ENCODE measurements around the gene MYNN. TPM values are rescaled to one million over a fixed set of nuclear protein-coding genes. Genes with fewer than 3 reads are reported as not detected.

Gene MYNN
- total and polyA plus RNA-seq, 2 of the 13 experiments (the other 11 are each of a cell fraction or from before 2014, with no cell fraction given), result 10.4 to 17.6 TPM

DNA sequence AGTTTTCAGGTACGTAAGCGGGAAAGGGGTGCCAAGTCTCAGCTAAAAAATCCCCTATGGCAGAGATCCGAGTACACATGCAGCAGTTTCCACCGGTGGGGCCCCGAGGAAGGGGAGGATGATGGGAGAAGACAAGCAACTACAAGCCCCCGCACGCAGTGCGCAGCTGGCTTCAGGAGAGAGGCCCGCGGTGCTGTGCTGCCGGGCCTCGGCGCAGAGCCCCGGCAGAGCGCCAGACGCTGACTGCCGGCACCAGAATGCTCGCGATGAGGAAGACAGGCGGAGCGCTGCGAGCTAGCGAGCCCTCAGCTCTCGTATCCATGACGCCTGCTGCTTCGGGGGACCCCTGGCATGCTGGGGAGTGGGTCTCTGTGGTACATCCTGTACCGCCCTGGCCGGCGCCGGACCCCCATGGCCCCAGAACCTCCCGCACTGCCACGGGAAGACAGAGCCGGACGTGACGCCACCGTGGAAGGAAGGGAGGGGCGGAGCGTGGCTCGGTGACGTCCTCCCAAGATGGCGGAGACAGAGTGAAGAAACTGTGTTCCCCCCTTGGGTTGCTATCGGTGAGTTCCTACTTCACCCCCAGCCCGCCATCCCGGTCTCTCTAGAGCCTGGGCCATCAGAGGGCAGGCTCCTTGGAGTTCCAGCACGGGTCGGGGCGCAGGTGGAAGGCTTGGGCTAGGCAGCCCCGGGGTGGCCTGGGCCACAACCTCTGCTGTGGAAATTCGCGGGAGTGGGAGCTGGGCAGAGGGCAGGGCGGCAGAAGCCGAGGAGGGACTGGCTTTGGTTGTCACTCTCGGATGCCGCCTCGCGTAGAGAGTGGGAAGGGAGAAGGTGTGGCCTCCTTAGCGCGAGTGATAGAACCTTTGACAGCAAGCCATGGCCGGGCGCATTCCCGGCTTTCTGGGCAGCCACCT is at the start of gene MYNN (continued):
- TF ChIP-seq, protein P1, sequence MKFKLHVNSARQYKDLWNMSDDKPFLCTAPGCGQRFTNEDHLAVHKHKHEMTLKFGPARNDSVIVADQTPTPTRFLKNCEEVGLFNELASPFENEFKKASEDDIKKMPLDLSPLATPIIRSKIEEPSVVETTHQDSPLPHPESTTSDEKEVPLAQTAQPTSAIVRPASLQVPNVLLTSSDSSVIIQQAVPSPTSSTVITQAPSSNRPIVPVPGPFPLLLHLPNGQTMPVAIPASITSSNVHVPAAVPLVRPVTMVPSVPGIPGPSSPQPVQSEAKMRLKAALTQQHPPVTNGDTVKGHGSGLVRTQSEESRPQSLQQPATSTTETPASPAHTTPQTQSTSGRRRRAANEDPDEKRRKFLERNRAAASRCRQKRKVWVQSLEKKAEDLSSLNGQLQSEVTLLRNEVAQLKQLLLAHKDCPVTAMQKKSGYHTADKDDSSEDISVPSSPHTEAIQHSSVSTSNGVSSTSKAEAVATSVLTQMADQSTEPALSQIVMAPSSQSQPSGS (CRISPR knock-in tag; IDR thresholded peaks at IDR 0.05), result peak; percentile 71; the same call in 1 of the 2 replicates
- TF ChIP-seq ZC3H13 (CRISPR knock-in tag; IDR thresholded peaks at IDR 0.05), result peak; percentile 77; the same call in 1 of the 2 replicates
- no peak for TF ChIP-seq PHB2 (IDR thresholded peaks at IDR 0.05; ENCODE audit: partially characterized antibody)
- peak; percentile 81; the same call in 1 of the 2 replicates for TF ChIP-seq ZNF75D (CRISPR knock-in tag; IDR thresholded peaks at IDR 0.05; ENCODE audit: borderline replicate concordance)
- peak; percentile 78; the same call in 1 of the 2 replicates for TF ChIP-seq ZFP37 (CRISPR knock-in tag; IDR thresholded peaks at IDR 0.05; ENCODE audit: borderline replicate concordance)
- TF ChIP-seq ZNF503 (CRISPR knock-in tag; IDR thresholded peaks at IDR 0.05), result peak; percentile 54; the same call in 1 of the 2 replicates
- peak; percentile 93 for TF ChIP-seq KDM2A (CRISPR knock-in tag; IDR thresholded peaks at IDR 0.05; ENCODE audit: borderline replicate concordance, low read depth)
- 0 out of 2 replicates have a peak, but pooled peaks have one; percentile 74 for TF ChIP-seq ZFAT (CRISPR knock-in tag; conservative IDR thresholded peaks at IDR 0.05)
- TF ChIP-seq HMGA1 (CRISPR knock-in tag; conservative IDR thresholded peaks at IDR 0.05), result no peak
- peak; percentile 88 for TF ChIP-seq YEATS4 (CRISPR knock-in tag; IDR thresholded peaks at IDR 0.05; ENCODE audit: borderline replicate concordance)
- TF ChIP-seq, protein P2, sequence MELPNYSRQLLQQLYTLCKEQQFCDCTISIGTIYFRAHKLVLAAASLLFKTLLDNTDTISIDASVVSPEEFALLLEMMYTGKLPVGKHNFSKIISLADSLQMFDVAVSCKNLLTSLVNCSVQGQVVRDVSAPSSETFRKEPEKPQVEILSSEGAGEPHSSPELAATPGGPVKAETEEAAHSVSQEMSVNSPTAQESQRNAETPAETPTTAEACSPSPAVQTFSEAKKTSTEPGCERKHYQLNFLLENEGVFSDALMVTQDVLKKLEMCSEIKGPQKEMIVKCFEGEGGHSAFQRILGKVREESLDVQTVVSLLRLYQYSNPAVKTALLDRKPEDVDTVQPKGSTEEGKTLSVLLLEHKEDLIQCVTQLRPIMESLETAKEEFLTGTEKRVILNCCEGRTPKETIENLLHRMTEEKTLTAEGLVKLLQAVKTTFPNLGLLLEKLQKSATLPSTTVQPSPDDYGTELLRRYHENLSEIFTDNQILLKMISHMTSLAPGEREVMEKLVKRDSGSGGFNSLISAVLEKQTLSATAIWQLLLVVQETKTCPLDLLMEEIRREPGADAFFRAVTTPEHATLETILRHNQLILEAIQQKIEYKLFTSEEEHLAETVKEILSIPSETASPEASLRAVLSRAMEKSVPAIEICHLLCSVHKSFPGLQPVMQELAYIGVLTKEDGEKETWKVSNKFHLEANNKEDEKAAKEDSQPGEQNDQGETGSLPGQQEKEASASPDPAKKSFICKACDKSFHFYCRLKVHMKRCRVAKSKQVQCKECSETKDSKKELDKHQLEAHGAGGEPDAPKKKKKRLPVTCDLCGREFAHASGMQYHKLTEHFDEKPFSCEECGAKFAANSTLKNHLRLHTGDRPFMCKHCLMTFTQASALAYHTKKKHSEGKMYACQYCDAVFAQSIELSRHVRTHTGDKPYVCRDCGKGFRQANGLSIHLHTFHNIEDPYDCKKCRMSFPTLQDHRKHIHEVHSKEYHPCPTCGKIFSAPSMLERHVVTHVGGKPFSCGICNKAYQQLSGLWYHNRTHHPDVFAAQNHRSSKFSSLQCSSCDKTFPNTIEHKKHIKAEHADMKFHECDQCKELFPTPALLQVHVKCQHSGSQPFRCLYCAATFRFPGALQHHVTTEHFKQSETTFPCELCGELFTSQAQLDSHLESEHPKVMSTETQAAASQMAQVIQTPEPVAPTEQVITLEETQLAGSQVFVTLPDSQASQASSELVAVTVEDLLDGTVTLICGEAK (IDR thresholded peaks at IDR 0.05), result no peak
- TF ChIP-seq, protein P2 (CRISPR knock-in tag; IDR thresholded peaks at IDR 0.05), result 0 out of 2 replicates have a peak, but pooled peaks have one; percentile 44
- 0 out of 2 replicates have a peak, but pooled peaks have one; percentile 19 for TF ChIP-seq NFYC (CRISPR knock-in tag; IDR thresholded peaks at IDR 0.05)
- TF ChIP-seq ZNF746 (CRISPR knock-in tag; IDR thresholded peaks at IDR 0.05), result peak; percentile 87
- TF ChIP-seq SRSF4 (IDR thresholded peaks at IDR 0.05; ENCODE audit: low read depth, low read length, poor library complexity, severe bottlenecking), result no peak
